ENCODE measurements around the gene TOMM5.

Gene TOMM5

DNA sequence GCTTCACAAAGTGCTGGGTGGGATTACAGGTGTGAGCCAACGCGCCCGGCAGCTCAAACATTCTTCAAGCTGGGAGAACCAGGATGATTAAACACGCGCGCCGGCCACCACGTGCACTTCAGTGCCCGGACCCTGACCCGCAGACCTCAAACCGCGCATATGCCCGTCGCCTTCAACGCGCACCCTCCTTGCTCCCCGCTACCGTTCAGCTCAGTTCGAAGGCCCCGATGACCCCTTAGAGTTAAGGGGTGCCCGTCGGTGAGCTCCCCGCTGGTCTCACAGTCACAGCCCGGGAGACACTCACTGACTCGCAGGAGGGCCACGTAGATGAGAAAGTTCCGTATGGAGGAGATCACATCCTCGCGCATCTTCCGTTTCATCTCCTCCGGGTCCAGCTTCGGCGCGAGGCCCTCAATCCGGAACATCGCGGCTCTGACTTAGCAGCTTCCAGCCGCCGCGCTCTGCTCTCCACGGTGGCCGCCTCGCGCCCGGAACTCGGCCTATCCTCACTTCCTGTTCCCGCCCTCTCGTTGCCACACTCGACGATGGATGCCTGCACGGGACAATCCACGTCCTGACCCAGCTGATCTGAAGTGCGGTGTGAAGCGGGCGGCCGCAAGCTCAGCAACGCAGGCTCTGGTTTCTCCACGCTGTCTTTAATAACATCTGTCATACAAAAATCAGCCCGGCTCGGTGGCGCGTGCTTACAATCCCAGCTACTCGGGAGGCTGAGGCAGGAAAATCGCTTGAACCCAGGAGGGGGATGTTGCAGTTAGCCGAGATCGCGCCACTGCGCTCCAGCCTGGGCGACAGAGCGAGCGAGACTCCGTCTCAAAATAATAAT is at the start of gene TOMM5:
TSS of gene TOMM5 (minus strand) at position 490 of the 844 bp plus-strand sequence. CDS start at position 425, 65 bp downstream.
- peak; percentile 92 for DNase-seq

DNA sequence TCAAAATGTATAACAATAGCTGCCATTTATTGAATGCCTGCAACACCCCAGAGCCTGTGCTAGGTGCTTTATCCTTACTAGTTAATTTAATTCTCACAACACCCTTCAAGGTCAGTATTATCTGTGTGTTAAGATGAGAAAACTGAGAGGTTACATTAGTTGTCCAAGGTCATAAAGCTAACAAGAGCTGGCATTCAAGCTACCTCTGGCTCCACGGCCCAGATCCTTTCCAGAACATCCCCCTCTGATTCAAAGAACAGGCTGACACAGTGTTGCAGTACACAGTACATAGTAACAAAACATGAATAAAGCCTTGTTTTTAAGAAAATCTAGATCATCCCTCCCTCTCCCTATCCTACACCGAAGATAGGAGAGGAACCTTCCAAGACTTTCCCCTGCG is 48.9 kb upstream of the TOMM5 start:
- no peak for DNase-seq

DNA sequence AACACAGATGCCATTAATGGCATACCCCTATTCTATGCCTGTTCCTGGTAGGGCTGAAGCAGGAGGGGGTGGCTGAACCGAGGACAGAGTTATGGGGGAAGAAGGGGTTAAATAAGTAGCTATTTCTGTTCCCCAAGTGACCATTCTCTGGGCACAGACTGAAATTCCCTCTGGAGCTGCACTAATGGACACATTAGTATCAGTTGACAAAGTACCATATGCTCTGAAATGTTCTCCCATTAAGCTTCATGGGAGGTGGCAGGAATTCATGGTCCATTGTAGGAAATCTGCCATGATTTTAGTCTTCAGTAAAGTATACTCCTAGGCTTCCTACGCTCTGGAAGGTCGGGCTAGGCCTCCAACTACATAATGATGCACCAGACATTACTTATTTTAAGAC is 47.8 kb upstream of the TOMM5 start:
- peak; percentile 23 for DNase-seq

DNA sequence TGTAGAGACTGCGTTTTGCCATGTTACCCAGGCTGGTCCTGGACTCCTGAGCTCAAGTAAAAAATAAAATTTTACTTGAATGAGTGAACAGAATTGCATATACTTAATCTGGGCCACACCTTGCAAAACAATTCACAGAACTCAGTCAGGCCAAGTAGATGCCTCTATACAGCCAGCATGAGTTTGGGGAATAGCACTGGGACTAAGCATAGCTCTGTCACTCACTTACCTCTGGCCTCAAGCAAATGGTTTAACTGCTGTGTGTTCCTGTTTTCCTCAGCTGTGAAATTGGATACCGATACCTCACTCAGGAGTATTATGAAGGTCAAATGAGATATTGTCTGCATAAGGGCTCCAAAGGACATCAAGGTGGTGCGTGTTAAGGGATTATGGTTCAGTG is 47.4 kb upstream of the TOMM5 start:
- no peak for DNase-seq

DNA sequence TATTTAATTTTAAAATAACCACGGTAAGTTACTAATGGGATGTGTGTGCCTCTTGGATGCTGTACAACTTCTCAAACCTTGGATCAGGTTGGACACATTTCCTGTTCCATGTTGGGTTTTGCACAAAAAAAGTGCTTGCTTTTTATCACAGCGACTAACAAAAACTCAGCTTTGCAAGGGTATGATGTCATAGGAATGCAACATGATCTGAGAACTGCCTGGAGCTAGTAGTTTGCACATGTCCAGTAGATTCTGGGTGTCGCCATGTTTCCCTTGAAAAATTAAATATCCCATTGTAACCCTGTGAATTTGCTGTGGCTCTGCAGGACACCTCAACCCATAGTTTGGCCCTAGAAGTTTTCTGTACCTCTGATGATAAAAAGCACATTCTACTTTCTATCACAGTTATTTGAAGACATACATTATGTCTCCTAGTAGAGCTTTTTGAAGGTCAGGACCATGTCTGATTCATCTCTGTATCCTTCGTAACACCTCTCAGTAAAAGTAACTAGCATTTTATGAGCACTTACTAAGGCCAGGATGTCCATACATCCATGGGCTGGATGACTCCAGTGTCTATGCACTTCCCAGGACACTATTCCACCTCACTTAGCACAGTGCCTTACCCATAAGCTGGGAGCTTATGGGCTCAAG is 46.8 kb upstream of the TOMM5 start:
- no peak for DNase-seq

DNA sequence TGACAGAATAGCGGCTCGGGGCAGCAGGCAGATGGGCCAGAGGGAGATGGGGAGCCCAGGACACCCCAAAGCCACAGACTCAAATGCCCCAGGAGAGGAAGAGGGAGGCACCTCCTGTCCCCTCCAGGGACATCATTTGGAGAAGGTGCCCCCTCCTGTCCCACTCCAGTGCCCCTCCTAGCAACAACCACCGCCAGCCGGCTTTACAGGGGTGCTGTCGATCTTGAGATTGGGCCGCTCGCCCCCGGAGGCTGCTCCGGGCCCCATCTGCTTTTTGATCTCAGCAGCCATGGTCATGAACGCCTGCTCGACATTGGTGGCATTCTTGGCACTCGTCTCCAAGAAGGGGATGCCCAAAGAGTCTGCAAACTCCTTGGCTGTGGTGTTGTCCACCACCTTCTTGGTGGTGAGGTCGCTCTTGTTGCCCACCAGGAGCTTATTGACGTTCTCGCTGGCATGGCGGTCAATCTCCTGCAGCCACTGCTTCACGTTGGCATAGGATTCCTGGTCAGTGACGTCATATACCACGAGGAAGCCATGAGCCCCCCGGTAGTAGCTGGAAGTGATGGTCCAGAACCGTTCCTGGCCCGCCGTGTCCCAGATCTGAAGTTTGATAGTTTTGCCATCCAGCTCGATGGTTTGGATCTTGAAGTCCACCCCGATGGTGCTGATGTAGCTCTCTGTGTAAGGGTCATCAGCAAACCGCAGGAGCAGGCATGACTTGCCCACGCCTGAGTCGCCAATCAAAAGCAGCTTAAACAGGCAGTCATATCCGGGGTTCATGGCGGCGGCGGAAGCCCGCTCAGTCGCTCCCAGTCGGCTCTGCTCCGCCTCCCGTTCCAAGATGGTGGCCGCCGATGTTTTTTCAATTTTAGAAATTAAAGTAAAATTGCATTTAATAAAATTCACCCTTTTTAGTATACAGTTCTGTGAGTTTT is 44.4 kb upstream of the TOMM5 start:
- no peak for DNase-seq

DNA sequence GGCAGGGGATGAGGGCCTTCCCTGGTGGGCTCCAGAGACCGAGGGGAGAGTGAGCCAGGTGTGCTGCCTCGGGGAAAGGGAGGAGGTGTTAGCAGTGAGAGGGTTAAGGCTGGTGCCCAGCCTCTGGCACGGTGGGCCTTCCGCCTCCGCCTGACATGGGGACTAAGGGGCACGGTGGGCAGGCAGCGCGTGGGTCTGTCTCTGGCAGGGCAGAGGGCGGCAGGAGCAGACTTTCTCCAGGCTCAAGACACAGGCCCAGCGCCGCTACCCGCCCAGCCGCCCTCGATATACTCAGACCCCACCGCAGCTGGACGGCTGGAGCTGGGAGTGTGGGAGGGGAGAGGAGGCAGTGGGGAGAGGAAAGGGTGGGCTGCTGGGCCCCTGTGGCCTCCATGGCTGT is 43.4 kb upstream of the TOMM5 start:
- DNase-seq: no peak

DNA sequence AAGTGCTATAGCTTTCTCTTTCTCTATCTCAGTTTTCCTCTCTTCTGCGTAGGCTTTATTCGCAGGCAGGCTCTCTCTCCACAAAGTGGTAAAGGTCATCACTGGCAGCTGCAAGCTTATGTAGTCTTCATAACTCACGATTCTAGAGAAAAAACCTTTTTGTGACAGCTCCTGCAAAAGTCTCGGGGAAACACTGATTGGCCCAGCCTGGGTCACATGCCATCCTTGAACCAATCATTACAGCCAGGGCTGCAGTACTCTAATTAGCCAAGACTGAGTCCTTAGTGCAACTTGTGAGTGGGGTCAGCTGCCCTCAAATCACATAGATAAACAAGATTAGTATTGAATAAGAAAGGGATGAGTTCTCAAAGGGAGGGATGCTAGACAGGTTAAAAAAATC is 40.1 kb upstream of the TOMM5 start:
- DNase-seq: no peak

DNA sequence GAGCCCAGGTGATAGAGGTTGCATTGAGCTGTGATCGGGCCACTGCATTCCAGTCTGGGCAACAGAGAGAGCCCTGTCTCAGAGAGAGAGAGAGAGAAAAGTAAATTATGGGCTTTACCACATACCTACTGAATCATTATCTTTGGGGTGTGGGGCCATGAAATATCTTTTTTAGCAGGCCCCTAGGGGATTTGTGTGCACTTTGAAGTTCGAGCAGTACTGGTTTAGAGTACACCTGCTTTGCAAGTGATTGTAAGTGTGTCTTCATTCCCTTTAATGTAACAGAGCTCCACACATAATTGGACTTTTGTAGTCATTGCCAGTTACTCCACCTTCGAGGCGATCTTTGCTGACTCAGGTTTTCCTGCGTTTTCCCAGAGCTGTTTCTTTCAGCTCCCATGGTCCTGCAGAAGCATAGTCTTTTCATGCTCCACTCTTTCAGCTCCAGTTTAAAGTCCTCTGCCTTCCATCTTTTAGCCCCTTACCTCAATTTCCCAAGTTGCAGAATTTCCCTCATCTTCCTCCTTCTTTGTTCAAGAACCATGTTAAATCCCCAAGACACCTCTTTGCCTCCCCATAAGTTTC is 34.4 kb upstream of the TOMM5 start:
- DNase-seq: no peak

DNA sequence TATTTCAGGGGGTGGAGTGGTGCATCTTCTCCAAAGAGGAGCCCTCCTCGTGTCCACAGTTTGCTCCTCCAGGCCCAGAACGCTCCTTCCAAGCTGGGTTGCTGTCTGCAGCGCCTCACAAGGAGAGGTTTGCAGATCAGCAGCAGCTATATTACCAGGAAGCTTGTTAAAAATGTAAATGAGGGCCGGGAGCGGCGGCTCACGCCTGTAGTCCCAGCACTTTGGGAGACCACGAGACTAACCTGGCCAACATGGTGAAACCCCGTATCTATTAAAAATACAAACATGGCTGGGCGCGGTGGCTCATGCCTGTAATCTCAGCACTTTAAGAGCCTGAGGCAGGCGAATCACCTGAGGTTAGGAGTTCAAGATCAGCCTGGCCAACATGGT is 33.4 kb upstream of the TOMM5 start:
- no peak for DNase-seq

DNA sequence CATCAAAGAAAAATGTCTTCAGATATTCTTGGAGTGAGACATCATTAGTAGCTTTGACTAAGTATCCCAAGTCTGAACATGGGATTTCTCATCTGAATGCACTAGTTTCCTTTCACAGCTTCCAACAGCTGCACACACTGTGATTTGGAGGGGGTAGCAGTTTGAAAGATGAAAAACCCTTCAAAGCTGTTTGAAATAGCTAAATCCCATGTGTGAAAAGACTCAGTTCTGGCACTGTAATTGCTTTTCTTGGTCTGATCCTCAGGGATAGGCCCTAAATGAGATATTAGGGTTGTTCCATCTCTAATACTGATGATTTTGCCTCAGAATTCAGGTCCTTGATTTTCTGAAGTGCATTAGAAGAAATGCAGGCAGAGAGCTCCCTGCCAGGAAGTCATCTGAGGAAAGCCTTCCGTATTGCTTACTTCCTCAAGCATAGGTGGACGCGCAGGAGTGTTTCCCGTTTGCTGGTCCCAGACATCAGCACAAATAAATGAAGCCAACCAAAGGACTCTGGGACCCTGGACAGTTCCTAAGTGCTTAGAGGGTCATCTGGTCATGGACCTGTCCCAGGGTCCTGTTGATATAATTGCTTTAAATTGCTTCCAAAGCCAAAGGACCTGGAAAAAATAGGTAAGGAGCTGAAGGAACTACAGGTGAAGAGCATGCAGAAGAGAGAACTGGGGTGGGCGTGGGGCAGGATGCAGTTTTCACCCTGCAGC is 32.8 kb upstream of the TOMM5 start:
- DNase-seq: no peak

DNA sequence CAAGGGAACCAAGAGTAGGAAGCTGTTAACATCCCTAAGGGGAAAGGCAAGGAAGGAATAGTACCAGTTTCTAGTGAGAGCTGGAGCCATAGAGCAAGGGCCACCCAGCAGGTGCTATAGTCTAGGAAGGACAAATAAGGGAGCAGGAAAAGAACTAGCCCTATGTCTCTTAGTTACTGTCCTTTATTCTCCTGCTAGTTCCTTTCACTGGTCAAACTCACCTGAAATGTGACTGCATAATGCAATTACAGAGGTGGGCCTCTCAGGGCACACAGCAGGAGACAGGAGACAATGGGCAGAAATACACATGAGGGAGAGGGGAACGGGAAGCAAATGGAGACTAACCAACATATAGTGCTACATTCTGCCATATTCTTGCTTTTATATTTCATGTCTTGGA is 31.7 kb upstream of the TOMM5 start:
- no peak for DNase-seq

DNA sequence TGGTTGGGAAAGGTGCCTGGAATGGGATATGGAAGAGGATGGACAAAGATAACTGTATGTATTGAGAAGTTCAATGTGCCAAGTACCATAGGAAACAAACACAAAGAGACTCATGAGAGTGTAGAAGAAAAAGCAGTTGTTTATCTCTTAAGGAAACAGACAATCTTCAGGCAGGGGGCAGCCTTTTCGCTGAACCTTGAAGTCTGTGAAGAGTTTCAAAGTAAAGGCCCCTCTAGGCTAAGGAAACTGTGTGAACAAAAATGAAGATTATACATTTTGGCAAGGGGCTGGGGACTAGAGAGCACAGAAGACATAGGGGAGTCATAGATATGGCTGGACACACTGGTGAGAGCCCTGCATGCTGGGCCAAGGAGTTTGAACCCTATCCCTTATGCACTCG is 30.9 kb upstream of the TOMM5 start:
- DNase-seq: no peak

DNA sequence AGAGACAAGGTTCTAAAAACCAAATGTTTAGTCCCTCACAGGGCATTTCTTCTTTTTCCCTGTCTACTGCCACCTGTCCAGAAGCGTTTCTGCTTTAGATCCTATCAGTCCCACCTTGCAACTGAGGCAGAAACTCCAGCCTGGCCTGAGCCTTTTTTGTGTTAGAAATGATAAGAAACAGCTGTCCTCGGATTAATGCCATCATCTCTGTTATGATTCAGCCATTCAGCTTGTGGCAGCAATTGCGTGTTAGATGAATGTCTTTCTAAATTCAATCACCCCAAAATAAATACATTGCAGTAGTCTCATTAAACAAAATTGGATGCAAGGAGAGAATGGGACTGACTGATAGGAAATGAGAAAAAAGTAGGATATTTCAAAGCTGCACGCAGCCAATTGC is 30.1 kb upstream of the TOMM5 start:
- no peak for DNase-seq

DNA sequence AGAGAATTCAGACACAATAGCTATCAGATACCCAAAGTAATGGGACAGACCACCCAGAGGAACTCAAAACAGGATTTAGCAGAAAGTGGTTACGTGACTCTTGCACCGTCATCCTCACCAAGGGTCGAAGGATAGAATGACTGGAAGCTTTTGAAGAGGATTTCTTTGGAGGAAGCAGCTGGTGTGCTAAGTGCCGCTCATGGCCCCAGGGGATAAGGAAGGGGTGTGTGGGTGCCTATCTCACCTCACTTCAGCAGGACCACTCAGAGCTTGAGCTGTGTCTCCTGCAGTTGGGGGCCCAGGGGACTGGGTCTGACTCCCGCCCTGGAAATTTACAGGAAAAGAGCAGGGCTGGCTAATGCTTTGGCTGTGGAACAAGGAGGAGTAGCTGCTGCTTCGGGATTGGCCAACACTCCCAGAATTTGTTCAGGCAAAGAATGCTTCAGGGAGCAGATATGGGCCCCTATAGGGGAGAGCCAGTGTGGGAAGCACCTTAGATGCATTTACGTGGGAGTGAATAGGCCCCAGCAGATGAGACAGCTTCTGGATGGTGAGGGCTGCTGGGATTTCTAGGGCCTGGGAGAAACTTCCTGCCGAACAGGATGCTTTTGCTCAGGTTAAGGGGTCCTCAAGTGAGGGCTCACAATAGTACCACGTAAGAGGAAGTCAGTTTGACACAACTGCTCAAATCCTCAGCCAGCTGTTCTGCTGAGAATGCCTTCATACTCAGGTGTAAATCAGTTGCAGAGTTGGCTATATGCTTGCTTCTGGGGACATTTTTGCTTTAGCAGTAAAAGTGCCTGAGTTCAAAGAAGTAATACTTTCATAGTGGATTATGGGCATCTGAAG is 29.1 kb upstream of the TOMM5 start:
- no peak for DNase-seq

DNA sequence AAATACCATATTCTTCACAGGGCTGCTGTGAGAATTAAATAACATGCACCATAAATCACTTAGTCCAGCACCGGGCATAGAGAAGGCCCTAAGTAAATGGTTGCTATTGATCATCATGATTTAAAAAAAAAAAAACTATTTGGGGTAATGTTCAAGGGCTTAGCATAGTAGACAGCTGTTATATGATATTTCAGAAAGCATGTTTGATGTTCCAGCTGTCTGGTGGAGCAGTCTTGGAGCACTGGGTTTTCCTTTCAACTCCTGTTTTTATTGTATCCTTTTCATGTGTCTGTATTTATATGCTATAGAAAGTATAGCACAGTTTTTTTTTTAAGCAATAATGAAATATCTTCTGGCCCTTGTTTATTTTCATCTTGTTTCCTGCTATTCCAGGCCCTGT is 28.0 kb upstream of the TOMM5 start:
- DNase-seq: no peak

DNA sequence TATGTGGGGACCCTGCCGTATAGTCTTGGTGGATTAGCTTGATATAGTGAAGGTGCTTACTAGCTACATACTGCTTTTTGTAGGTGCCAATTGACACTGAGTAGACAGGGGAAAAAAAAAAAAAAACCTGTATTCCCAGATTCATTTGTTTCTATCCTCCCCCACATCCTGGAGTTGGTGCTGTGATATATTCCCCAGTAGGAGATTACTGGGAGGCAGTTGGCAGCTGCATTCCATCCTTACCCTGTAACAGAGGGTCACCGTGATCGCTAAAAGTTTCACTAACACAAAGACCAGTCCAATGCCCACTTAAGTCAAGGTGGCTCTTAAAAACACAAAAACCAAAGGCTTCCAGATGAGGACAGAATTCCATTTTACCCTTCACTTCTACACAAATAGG is 27.4 kb upstream of the TOMM5 start:
- DNase-seq: no peak

DNA sequence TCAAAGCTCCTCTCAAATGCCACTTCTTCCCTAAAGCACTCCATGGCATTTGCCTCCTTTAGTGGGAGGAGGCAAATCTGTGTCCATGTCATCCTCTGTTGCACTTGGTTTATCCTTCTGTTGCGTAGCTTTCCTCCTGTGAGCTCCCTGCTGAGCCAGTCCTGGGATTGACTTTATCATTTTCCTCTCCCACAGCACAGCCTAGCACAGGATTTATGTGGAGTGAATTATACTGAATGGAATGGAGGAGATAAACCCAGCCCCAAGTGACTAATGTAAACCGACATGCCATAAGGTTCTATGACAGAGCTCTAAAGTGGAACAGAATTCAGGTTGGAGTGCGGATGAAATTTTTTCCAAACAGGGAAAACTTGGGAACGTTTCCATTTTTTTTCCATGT is 26.4 kb upstream of the TOMM5 start:
- no peak for DNase-seq

DNA sequence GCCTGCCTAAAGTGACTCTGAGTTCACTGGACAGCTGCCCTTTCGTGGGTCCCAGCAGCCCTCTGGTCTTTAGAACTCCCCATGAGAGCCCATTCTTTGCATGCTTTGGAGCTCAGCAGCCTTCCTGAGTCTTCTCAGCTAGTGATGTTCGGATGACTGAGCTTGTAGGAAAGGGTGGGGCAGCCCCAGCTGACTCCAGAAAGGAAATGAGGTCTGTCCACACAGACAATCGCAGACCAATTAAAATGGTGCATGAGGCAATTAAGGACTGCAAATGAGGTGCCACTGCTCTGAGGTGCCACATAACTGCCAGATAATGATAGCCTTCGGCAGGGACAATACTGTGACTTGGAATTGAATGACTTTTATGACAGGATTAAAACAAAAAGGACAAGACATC is 25.4 kb upstream of the TOMM5 start:
- DNase-seq: no peak

DNA sequence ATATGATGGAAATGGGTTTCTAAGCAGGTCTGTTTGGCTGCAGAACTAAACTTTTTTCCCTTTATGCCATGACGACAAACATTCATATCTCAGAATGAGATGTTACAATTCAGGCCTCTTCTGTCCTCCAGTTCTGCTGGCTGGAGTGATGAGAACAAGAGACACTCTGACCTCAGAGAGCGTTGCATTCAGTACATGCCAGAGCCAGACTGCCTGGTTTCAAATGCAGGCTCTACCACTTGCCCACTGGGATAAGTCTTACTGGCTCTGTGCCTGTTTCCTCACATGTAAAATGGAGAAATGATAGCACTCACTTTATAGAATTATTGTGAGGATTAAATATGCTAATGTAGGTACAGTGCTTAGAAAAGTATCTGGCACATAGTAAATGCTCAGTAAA is 24.8 kb upstream of the TOMM5 start:
- DNase-seq: no peak

DNA sequence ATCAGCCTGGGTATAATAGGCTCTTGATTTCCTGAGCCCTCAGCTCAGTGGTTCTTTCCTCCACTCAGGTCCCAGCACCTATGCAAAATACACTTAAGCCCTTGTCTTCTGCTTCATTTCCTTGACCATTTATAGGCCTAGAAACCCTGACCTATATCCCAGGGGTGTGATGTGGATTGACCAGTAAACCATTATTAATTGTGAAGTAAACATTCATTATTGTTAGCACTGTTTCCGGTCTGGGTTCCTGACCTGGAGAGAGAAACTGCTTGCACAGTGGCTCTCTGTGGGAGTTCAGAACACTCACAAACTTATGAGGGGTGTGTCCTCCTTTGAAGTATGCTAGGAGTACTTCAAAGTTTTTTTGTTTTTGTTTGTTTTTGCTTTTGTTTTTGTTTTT is 19.6 kb upstream of the TOMM5 start:
- no peak for DNase-seq

DNA sequence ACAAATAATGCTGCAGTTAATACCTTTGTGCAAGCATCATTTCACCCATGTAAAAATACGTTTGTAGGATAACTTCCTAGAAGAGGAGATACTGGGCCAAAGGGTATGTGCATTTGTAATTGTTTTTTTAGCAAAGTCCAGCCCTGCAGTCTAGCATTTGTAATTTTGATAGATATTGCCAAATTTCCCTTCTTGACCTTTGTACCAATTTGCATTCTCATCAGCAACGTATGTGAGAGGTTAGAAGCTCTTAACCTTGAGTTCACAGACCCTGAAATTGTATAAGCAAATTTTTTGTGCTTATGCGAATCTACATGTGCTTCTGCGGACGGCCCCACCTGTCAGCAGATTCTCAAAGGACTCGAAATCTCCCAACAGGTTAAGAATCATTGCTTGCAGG is 18.6 kb upstream of the TOMM5 start:
- DNase-seq: no peak
